SK-N-SH treated with all-trans-retinoic acid at 6 μM for 48 hours (cell line): Measurements from ENCODE around the gene FXR2.

ENCODE experiments used
- ARNTL ChIP-seq: fragments of 450-650 bp; formaldehyde crosslinking; IDR thresholded peaks from 2 replicates; pipeline ENCODE4 v1.5.0; 2020; ENCODE audit warnings: low read depth, mild to moderate bottlenecking, moderate library complexity, borderline replicate concordance
- CREB5 ChIP-seq: fragments of 250-450 bp; sonication (Bioruptor Pico); IDR thresholded peaks from 2 replicates; pipeline ENCODE4 v1.5.1; 2020; ENCODE audit warnings: low read depth, mild to moderate bottlenecking, moderate library complexity
- CSDC2 ChIP-seq: fragments of 250-450 bp; sonication (Bioruptor Pico); IDR thresholded peaks from 2 replicates; pipeline ENCODE4 v1.5.0; 2020; ENCODE audit warnings: mild to moderate bottlenecking, moderate library complexity
- CSRNP3 ChIP-seq: fragments of 250-450 bp; sonication (Bioruptor Pico); IDR thresholded peaks from 2 replicates; pipeline ENCODE4 v1.5.1; 2021; ENCODE audit warnings: mild to moderate bottlenecking, moderate library complexity
- OSR1 ChIP-seq: fragments of 250-450 bp; sonication (Bioruptor Pico); IDR thresholded peaks from 2 replicates; pipeline ENCODE4 v1.8.0; 2022; ENCODE audit warnings: moderate library complexity, mild to moderate bottlenecking, inconsistent platforms
- PATZ1 ChIP-seq: fragments of 250-450 bp; sonication (Bioruptor Pico); IDR thresholded peaks from 2 replicates; pipeline ENCODE4 v1.8.0; 2020; ENCODE audit warnings: mild to moderate bottlenecking, moderate library complexity, borderline replicate concordance
- RARB ChIP-seq: fragments of 250-450 bp; sonication (Bioruptor Pico); IDR thresholded peaks from 2 replicates; pipeline ENCODE4 v1.8.0; 2021; ENCODE audit warnings: mild to moderate bottlenecking, moderate library complexity
- SNAI2 ChIP-seq: fragments of 250-450 bp; sonication (Bioruptor Pico); IDR thresholded peaks from 2 replicates; pipeline ENCODE4 v1.5.0; 2020; ENCODE audit warnings: mild to moderate bottlenecking, moderate library complexity
- TCF4 ChIP-seq: fragments of 250-450 bp; sonication (Bioruptor Pico); IDR thresholded peaks from 2 replicates; pipeline ENCODE4 v1.8.0; 2021; ENCODE audit warnings: mild to moderate bottlenecking, moderate library complexity, borderline replicate concordance
- TOX ChIP-seq: fragments of 250-450 bp; sonication (Bioruptor Pico); IDR thresholded peaks from 2 replicates; pipeline ENCODE4 v1.8.0; 2021; ENCODE audit warnings: mild to moderate bottlenecking, moderate library complexity, borderline replicate concordance
- TSHZ2 ChIP-seq: fragments of 250-450 bp; sonication (Bioruptor Pico); IDR thresholded peaks from 2 replicates; pipeline ENCODE4 v1.5.0; 2020; ENCODE audit warnings: mild to moderate bottlenecking, moderate library complexity
- ZFP3 ChIP-seq: fragments of 250-450 bp; sonication (Bioruptor Pico); IDR thresholded peaks from 2 replicates; pipeline ENCODE4 v1.5.0; 2020; ENCODE audit warnings: mild to moderate bottlenecking, moderate library complexity
- ZFP30 ChIP-seq: fragments of 450-650 bp; formaldehyde crosslinking; IDR thresholded peaks from 2 replicates; pipeline ENCODE4 v1.5.0; 2022; ENCODE audit warnings: mild to moderate bottlenecking, moderate library complexity
- ZNF8 ChIP-seq: fragments of 450-650 bp; formaldehyde crosslinking; IDR thresholded peaks from 2 replicates; pipeline ENCODE4 v1.5.0; 2020; ENCODE audit warnings: mild to moderate bottlenecking, moderate library complexity

GRCh38 chr17:7561028-7561575 lies 53.6 kb downstream of the FXR2 start:
- no peak for TF ChIP-seq ZFP3
- TF ChIP-seq OSR1 (CRISPR knock-in tag) = no peak
- TF ChIP-seq ARNTL (CRISPR knock-in tag) = no peak
- TF ChIP-seq CREB5 = no peak
- no peak for TF ChIP-seq SNAI2 (CRISPR knock-in tag)
- no peak for TF ChIP-seq ZNF8 (CRISPR knock-in tag)
- no peak for TF ChIP-seq PATZ1 (CRISPR knock-in tag)
- TF ChIP-seq TSHZ2 (CRISPR knock-in tag) = no peak
- no peak for TF ChIP-seq CSDC2
- TF ChIP-seq ZFP30 (CRISPR knock-in tag) = no peak
- no peak for TF ChIP-seq CSRNP3 (CRISPR knock-in tag)
- TF ChIP-seq TOX = no peak
- TF ChIP-seq TCF4 = no peak
- TF ChIP-seq RARB (CRISPR knock-in tag) = no peak
